HL-60 (cell line): ENCODE measurements around the gene AHDC1.

ENCODE experiments used
- REST ChIP-seq: IDR thresholded peaks from 2 replicates; pipeline ENCODE4 v1.6.1; 2012; ENCODE audit warnings: low read depth; ENCODE audit not compliant: insufficient replicate concordance
- SPI1 ChIP-seq: IDR thresholded peaks from 2 replicates; pipeline ENCODE4 v1.6.1; 2012; ENCODE audit warnings: low read depth, mild to moderate bottlenecking, borderline replicate concordance
- TF ChIP-seq, protein P1 (sequence below): IDR thresholded peaks from one replicate; pipeline ENCODE4 v1.5.1; 2011; ENCODE audit warnings: low read length, control low read depth, inconsistent platforms; ENCODE audit not compliant: insufficient read depth

DNA sequence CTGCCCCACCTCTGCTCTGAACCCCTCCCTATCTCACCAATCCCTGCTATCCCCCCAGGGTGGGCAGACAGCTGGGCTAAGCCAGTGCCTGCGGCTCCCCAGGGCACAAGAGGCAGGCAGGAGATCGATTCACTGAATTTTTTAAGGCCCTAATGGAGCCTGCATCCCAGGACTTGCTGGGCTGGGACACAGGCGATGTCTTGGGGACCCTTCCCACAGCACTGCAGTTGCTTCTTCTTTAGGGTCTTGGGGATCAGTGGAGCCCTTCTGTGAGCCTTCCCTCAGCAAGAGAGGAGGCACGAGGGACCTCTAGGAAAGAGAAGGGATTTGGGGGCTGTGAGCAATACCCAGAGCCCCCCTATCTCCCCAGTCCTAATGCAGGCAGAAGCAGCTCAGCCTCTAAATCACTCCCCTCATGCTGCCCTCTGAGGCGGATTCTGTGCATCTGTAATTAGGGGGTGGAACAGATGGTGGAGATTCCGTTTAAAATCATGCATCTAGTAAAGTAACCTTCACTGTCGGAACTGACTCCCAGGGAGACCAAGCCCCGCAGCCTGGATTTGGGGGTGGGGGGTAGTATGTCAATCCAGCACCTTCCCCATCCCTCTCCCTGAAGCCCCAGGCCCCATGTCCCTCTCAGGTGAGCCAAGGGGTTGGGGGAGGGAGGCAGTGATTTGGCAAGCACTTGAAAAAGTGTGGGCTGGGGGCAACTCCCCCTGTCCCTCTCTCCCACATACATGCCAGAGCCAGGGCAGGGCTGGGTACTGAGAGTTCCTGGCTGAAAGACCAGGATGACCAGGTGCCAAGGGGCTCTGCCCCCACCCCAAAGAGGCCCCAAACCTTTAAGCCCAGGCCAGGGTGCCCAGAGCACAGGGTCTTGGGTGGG is 10.0 kb downstream of the AHDC1 start:
- TF ChIP-seq, protein P1, sequence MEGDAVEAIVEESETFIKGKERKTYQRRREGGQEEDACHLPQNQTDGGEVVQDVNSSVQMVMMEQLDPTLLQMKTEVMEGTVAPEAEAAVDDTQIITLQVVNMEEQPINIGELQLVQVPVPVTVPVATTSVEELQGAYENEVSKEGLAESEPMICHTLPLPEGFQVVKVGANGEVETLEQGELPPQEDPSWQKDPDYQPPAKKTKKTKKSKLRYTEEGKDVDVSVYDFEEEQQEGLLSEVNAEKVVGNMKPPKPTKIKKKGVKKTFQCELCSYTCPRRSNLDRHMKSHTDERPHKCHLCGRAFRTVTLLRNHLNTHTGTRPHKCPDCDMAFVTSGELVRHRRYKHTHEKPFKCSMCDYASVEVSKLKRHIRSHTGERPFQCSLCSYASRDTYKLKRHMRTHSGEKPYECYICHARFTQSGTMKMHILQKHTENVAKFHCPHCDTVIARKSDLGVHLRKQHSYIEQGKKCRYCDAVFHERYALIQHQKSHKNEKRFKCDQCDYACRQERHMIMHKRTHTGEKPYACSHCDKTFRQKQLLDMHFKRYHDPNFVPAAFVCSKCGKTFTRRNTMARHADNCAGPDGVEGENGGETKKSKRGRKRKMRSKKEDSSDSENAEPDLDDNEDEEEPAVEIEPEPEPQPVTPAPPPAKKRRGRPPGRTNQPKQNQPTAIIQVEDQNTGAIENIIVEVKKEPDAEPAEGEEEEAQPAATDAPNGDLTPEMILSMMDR = no peak
- TF ChIP-seq REST (no peak), SPI1 (no peak)
